A549 (cell line): ENCODE data around the gene EVC2. TPM values are rescaled to one million over a fixed set of nuclear protein-coding genes. Genes with fewer than 3 reads are reported as not detected.

Experiments
- ATAC-seq, 2 experiments: fragments of 200-7000 bp in 1 of 2; fragments of >200 bp in 1 of 2; cut with Nextera tagmentation in 1 of 2; cut with Tn5 transposase in 1 of 2; 3 replicates each; pipeline versions ENCODE4 v1.8.0 to v1.9.1; 2018 to 2020; ENCODE audit warnings: mild to moderate bottlenecking in 1 of 2, moderate library complexity in 1 of 2
- CTCF ChIA-PET: fragments of 300-600 bp; sonication (Branson Sonifier 250); formaldehyde crosslinking; extraction: SDS; loops from one replicate; lab custom pipeline; 2021; ENCODE audit warnings: antibody characterized with exemption, inconsistent platforms; lab: Yijun Ruan, JAX
- POLR2A ChIA-PET: fragments of 350-600 bp; formaldehyde crosslinking; extraction: SDS; loops from one replicate; lab custom pipeline; 2021; ENCODE audit warnings: antibody characterized with exemption, inconsistent platforms; lab: Yijun Ruan, JAX
- DNase-seq, 2 experiments: peaks; one replicate each; pipeline versions ENCODE4 v3.0.0 to v3.0.0-alpha.2; 2011 to 2016; ENCODE audit warnings: low read depth in 1 of 2, low spot score in 1 of 2
- FAIRE-seq: peaks from 2 replicates; lab custom pipeline; 2011; peaks lifted over from hg19 to GRCh38; lab: Jason Lieb, UNC
- H3K27ac ChIP-seq, 2 experiments: fragments of >200 bp; sonication (Bioruptor Twin); formaldehyde crosslinking; 3 replicates each; pipeline ENCODE4 v1.5.1; 2016 to 2017
- H3K4me1 ChIP-seq: fragments of >200 bp; sonication (Bioruptor Twin); formaldehyde crosslinking; 3 replicates; pipeline ENCODE4 v1.6.1; 2016
- H3K4me2 ChIP-seq: fragments of >200 bp; sonication (Bioruptor Twin); formaldehyde crosslinking; 3 replicates; pipeline ENCODE4 v1.6.1; 2016
- H3K4me3 ChIP-seq: fragments of >200 bp; sonication (Bioruptor Twin); formaldehyde crosslinking; 3 replicates; pipeline ENCODE4 v1.5.1; 2016
- H3K9me3 ChIP-seq: fragments of >200 bp; sonication (Bioruptor Twin); formaldehyde crosslinking; 3 replicates; pipeline ENCODE4 v1.6.1; 2016
- BHLHE40 ChIP-seq: IDR thresholded peaks from 2 replicates; pipeline ENCODE4 v1.6.1; 2012; ENCODE audit warnings: low read depth, low read length, inconsistent platforms
- CBX2 ChIP-seq: fragments of 200-600 bp; sonication (generic); IDR thresholded peaks from 2 replicates; pipeline ENCODE4 v1.6.1; 2016; ENCODE audit warnings: low read depth, mild to moderate bottlenecking, borderline replicate concordance
- CBX8 ChIP-seq: fragments of 200-600 bp; sonication (generic); IDR thresholded peaks from 2 replicates; pipeline ENCODE4 v1.6.1; 2016
- CEBPB ChIP-seq, 2 experiments: fragments of >200 bp in 1 of 2; sonication (Bioruptor Twin) in 1 of 2; formaldehyde crosslinking in 1 of 2; IDR thresholded peaks; 2 replicates each; pipeline ENCODE4 v1.6.1; 2012 to 2016
- CHD2 ChIP-seq: fragments of 150-350 bp; IDR thresholded peaks from 2 replicates; pipeline ENCODE4 v1.6.1; 2014; ENCODE audit warnings: low read length; ENCODE audit not compliant: partially characterized antibody
- EHMT2 ChIP-seq: fragments of 200-600 bp; sonication (generic); IDR thresholded peaks from 2 replicates; pipeline ENCODE4 v1.6.1; 2016; ENCODE audit warnings: antibody characterized with exemption, low read depth, mild to moderate bottlenecking, moderate library complexity
- EP300 ChIP-seq, 2 experiments: fragments of >200 bp; sonication (Bioruptor Twin); formaldehyde crosslinking; IDR thresholded peaks; 2 replicates in 1 of 2; 3 replicates in 1 of 2; pipeline ENCODE4 v1.6.1; 2016 to 2017
- HDAC2 ChIP-seq: fragments of 200-600 bp; sonication (generic); IDR thresholded peaks from 2 replicates; pipeline ENCODE4 v1.6.1; 2016
- HEYL ChIP-seq: fragments of 250-450 bp; sonication (Bioruptor Pico); IDR thresholded peaks from 2 replicates; pipeline ENCODE4 v1.8.0; 2021; ENCODE audit warnings: mild to moderate bottlenecking, moderate library complexity
- HOXB13 ChIP-seq: fragments of 250-450 bp; sonication (Bioruptor Pico); IDR thresholded peaks from 2 replicates; pipeline ENCODE4 v1.5.0; 2020; ENCODE audit warnings: low read depth, mild to moderate bottlenecking, moderate library complexity
- JUNB ChIP-seq: fragments of >200 bp; sonication (Bioruptor Twin); formaldehyde crosslinking; IDR thresholded peaks from 2 replicates; pipeline ENCODE4 v1.6.1; 2016
- KDM1A ChIP-seq: fragments of 200-600 bp; sonication (generic); IDR thresholded peaks from 2 replicates; pipeline ENCODE4 v1.6.1; 2016; ENCODE audit warnings: low read depth, mild to moderate bottlenecking
- MAFK ChIP-seq: fragments of 450-650 bp; IDR thresholded peaks from 2 replicates; pipeline ENCODE4 v1.6.1; 2014; ENCODE audit not compliant: partially characterized antibody
- MAZ ChIP-seq: fragments of 150-350 bp; IDR thresholded peaks from 2 replicates; pipeline ENCODE4 v1.6.1; 2014; ENCODE audit warnings: antibody characterized with exemption, low read depth, low read length, borderline replicate concordance
- NFE2L2 ChIP-seq: fragments of 150-350 bp; conservative IDR thresholded peaks from 2 replicates; pipeline ENCODE4 v1.6.1; 2014; ENCODE audit warnings: low read length
- NPAS2 ChIP-seq: fragments of 250-450 bp; sonication (Bioruptor Pico); IDR thresholded peaks from 2 replicates; pipeline ENCODE4 v1.8.0; 2022; ENCODE audit warnings: mild to moderate bottlenecking, moderate library complexity, borderline replicate concordance
- RAD21 ChIP-seq, 2 experiments: fragments of >200 bp in 1 of 2; sonication (Bioruptor Twin) in 1 of 2; formaldehyde crosslinking in 1 of 2; IDR thresholded peaks in 1 of 2; conservative IDR thresholded peaks in 1 of 2; 2 replicates in 1 of 2; 3 replicates in 1 of 2; pipeline ENCODE4 v1.6.1; 2012 to 2018; ENCODE audit warnings: inconsistent platforms in 1 of 2
- SMC3 ChIP-seq: fragments of >200 bp; sonication (Bioruptor Twin); formaldehyde crosslinking; IDR thresholded peaks from 3 replicates; pipeline ENCODE4 v1.6.1; 2018; ENCODE audit warnings: inconsistent platforms
- SREBF2 ChIP-seq: fragments of 450-650 bp; IDR thresholded peaks from 2 replicates; pipeline ENCODE4 v1.6.1; 2014; ENCODE audit warnings: mild to moderate bottlenecking, moderate library complexity
- ZNF302 ChIP-seq: fragments of 250-450 bp; sonication (Bioruptor Pico); IDR thresholded peaks from 2 replicates; pipeline ENCODE4 v1.9.0; 2021; ENCODE audit warnings: inconsistent platforms, mild to moderate bottlenecking, moderate library complexity
- whole genome bisulfite sequencing: methylation state at CpG from one replicate; pipeline ENCODE4 v1.1.6; 2017; ENCODE audit errors: missing lambda C conversion rate; 5-methylcytosine and 5-hydroxymethylcytosine counted together
- polyA plus RNA-seq, 4 experiments: library from polyadenylated mRNA; depleted of rRNA in 3 of 4; stranded (reverse); fragments of >200 nt; fragmentation: RNase III in 1 of 4; extraction: RNeasy Plus Mini Kit Qiagen cat#74134 plus additional on column Dnase treatment in 1 of 4; gene quantifications; 2 replicates in 3 of 4; 3 replicates in 1 of 4; pipeline ENCODE4 v1.2.3, GENCODE V29; 2011 to 2017
- TF ChIP-seq, protein P1 (sequence below): fragments of 150-350 bp; IDR thresholded peaks from 2 replicates; pipeline ENCODE4 v1.6.1; 2014; ENCODE audit warnings: low read depth, mild to moderate bottlenecking, low read length
- TF ChIP-seq, protein P2 (sequence below): fragments of 200-600 bp; sonication (generic); IDR thresholded peaks from 2 replicates; pipeline ENCODE4 v1.6.1; 2016; ENCODE audit warnings: antibody characterized with exemption, mild to moderate bottlenecking, moderate library complexity
- TF ChIP-seq, protein P3 (sequence below): fragments of >200 bp; sonication (Bioruptor Twin); formaldehyde crosslinking; IDR thresholded peaks from 3 replicates; pipeline ENCODE4 v1.5.1; 2016
- TF ChIP-seq, protein P4 (sequence below): IDR thresholded peaks from 2 replicates; pipeline ENCODE4 v1.6.1; 2012; ENCODE audit warnings: low read depth, borderline replicate concordance
- TF ChIP-seq, protein P5 (sequence below): IDR thresholded peaks from 2 replicates; pipeline ENCODE4 v1.6.1; 2012

EVC2 gene
- polyA plus RNA-seq, 2 of the 4 experiments (the other 2 are of a cell fraction) = 0.96 to 1.5 TPM

DNA sequence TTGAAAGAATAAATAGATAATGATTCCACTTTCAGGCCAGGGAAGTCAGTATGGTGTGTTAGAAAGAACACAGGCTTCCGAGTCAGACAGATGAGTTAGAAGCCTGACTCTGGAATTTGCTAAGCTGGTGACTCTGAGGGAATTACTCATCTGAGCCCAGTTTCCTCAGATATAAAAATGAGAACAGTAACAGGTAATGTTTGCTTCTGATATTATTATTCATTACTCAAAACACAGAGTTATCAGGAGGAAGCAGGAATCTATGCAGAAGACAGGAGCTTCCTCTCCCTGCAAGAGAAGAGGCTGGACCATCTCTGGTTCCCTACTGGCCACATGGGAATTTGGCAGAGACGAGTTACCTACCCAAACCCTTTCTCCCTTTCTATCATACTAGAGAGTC, 163.1 kb downstream of the EVC2 start (continued):
- TF ChIP-seq EP300 (IDR thresholded peaks at IDR 0.05) (no peak), MAFK (no peak)

DNA sequence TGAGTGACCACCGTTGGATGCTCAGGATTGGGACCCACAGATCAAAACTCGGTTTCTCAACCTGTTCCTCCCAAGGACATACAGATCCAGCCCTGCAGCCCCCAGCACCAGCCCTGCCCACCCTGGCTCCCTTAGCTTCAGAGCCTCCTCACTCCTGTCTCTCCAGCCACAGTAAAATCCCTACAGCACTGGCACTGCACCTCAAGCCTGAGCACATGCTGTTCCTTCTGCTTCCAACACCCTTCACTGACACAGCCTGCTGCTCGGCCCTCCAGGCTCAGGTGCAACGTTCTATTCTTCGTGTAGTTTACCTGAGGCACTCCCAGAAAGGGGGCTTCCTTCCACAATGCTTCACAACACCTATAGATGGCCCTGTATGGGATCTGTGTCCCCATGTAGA, 163.6 kb downstream of the EVC2 start:
- CTCF ChIA-PET = no interaction called here
- Histone ChIP-seq H3K27ac (no peak overlapping the region), H3K4me3 (no peak overlapping the region), H3K4me2 (no peak overlapping the region), H3K4me1 (no peaks in the 10 kb centered on the region), H3K9me3 (no peaks in the 10 kb centered on the region; the same call in 2 of the 3 replicates)
- TF ChIP-seq SMC3 (no peak), SREBF2 (no peak), BHLHE40 (no peak), EHMT2 (no peak), HEYL (CRISPR knock-in tag) (no peak), RAD21 (conservative IDR thresholded peaks at IDR 0.05 in 1 of 2, IDR thresholded peaks at IDR 0.05 in 1 of 2) (no peak), NFE2L2 (no peak), MAZ (no peak)
- TF ChIP-seq, protein P1, sequence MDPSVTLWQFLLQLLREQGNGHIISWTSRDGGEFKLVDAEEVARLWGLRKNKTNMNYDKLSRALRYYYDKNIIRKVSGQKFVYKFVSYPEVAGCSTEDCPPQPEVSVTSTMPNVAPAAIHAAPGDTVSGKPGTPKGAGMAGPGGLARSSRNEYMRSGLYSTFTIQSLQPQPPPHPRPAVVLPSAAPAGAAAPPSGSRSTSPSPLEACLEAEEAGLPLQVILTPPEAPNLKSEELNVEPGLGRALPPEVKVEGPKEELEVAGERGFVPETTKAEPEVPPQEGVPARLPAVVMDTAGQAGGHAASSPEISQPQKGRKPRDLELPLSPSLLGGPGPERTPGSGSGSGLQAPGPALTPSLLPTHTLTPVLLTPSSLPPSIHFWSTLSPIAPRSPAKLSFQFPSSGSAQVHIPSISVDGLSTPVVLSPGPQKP = no peak
- POLR2A ChIA-PET = no interaction called here
- no peak for ATAC-seq
- no peak for DNase-seq
- no peak for FAIRE-seq
- 31% methylated on average over 5 of the region's 5 CpGs for WGBS

DNA sequence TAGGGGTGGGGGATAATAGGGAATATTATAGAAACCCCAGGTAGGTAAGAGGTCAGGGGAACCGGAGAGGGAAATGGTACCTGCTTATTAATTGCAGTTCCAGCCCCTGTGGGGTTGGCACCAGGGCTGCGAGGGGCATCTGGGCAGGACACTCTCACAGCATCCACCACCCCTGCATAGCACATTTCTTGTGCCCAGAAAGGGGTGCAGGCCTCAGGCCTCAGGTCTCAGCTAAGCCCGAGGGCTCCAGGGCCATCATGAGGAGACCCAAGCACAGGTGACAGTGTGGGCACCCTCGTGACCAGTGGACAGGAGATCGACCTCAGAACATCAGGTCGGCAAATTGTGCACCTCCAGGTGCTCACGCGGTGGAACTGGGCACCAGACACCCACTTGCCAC, 164.7 kb downstream of the EVC2 start:
- ATAC-seq (no peak), FAIRE-seq (no peak), DNase-seq (no peak)
- no peaks in the 10 kb centered on the region for H3K4me1 ChIP-seq
- no peaks in the 10 kb centered on the region for H3K9me3 ChIP-seq
- ChIA-PET POLR2A (no interaction called here), CTCF (no interaction called here)
- no peak overlapping the region for H3K27ac ChIP-seq
- 59% methylated on average over 6 of the region's 8 CpGs for WGBS
- TF ChIP-seq HDAC2 (no peak), CBX8 (no peak), KDM1A (no peak), CBX2 (no peak), JUNB (no peak), HOXB13 (CRISPR knock-in tag) (no peak), BHLHE40 (no peak), NPAS2 (CRISPR knock-in tag) (no peak), CHD2 (no peak), ZNF302 (CRISPR knock-in tag) (no peak), CEBPB (IDR thresholded peaks at IDR 0.05) (no peak)
- TF ChIP-seq, protein P2, sequence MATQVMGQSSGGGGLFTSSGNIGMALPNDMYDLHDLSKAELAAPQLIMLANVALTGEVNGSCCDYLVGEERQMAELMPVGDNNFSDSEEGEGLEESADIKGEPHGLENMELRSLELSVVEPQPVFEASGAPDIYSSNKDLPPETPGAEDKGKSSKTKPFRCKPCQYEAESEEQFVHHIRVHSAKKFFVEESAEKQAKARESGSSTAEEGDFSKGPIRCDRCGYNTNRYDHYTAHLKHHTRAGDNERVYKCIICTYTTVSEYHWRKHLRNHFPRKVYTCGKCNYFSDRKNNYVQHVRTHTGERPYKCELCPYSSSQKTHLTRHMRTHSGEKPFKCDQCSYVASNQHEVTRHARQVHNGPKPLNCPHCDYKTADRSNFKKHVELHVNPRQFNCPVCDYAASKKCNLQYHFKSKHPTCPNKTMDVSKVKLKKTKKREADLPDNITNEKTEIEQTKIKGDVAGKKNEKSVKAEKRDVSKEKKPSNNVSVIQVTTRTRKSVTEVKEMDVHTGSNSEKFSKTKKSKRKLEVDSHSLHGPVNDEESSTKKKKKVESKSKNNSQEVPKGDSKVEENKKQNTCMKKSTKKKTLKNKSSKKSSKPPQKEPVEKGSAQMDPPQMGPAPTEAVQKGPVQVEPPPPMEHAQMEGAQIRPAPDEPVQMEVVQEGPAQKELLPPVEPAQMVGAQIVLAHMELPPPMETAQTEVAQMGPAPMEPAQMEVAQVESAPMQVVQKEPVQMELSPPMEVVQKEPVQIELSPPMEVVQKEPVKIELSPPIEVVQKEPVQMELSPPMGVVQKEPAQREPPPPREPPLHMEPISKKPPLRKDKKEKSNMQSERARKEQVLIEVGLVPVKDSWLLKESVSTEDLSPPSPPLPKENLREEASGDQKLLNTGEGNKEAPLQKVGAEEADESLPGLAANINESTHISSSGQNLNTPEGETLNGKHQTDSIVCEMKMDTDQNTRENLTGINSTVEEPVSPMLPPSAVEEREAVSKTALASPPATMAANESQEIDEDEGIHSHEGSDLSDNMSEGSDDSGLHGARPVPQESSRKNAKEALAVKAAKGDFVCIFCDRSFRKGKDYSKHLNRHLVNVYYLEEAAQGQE = no peak
- TF ChIP-seq, protein P3, sequence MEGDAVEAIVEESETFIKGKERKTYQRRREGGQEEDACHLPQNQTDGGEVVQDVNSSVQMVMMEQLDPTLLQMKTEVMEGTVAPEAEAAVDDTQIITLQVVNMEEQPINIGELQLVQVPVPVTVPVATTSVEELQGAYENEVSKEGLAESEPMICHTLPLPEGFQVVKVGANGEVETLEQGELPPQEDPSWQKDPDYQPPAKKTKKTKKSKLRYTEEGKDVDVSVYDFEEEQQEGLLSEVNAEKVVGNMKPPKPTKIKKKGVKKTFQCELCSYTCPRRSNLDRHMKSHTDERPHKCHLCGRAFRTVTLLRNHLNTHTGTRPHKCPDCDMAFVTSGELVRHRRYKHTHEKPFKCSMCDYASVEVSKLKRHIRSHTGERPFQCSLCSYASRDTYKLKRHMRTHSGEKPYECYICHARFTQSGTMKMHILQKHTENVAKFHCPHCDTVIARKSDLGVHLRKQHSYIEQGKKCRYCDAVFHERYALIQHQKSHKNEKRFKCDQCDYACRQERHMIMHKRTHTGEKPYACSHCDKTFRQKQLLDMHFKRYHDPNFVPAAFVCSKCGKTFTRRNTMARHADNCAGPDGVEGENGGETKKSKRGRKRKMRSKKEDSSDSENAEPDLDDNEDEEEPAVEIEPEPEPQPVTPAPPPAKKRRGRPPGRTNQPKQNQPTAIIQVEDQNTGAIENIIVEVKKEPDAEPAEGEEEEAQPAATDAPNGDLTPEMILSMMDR = no peak
- TF ChIP-seq, protein P4, sequence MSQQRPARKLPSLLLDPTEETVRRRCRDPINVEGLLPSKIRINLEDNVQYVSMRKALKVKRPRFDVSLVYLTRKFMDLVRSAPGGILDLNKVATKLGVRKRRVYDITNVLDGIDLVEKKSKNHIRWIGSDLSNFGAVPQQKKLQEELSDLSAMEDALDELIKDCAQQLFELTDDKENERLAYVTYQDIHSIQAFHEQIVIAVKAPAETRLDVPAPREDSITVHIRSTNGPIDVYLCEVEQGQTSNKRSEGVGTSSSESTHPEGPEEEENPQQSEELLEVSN = no peak
- TF ChIP-seq, protein P5, sequence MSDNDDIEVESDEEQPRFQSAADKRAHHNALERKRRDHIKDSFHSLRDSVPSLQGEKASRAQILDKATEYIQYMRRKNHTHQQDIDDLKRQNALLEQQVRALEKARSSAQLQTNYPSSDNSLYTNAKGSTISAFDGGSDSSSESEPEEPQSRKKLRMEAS = no peak
- H3K4me2 ChIP-seq = no peak overlapping the region
- no peak overlapping the region for H3K4me3 ChIP-seq
